HUES48 (cell line): ENCODE data around the gene ZSCAN22.

Experiments
- H3K27ac ChIP-seq: one replicate; pipeline ENCODE4 v1.7.0; 2013; ENCODE audit warnings: low read depth, low read length, inconsistent platforms
- H3K27me3 ChIP-seq: 2 replicates; pipeline ENCODE4 v1.6.1; 2013; ENCODE audit warnings: mild to moderate bottlenecking, low read length; ENCODE audit not compliant: control insufficient read depth, insufficient read depth
- H3K36me3 ChIP-seq: 2 replicates; pipeline ENCODE4 v1.6.1; 2013; ENCODE audit warnings: low read length; ENCODE audit not compliant: control insufficient read depth, insufficient read depth
- H3K4me1 ChIP-seq: 2 replicates; pipeline ENCODE4 v1.6.1; 2013; ENCODE audit warnings: mild to moderate bottlenecking, low read length; ENCODE audit not compliant: control insufficient read depth, insufficient read depth
- H3K4me3 ChIP-seq: 2 replicates; pipeline ENCODE4 v1.5.1; 2013; ENCODE audit warnings: mild to moderate bottlenecking, low read depth, low read length
- H3K9ac ChIP-seq: 2 replicates; pipeline ENCODE4 v1.6.1; 2013; ENCODE audit warnings: mild to moderate bottlenecking, low read depth, low read length, moderate library complexity
- H3K9me3 ChIP-seq: 2 replicates; pipeline ENCODE4 v1.6.1; 2013; ENCODE audit warnings: low read length; ENCODE audit not compliant: control insufficient read depth, insufficient read depth

ZSCAN22 gene

GRCh38 chr19:58380662-58381459, 54.1 kb downstream of the ZSCAN22 start, which contains the start of gene ZNF837:
TSS of gene ZNF837 (minus strand) at chr19:58381030. CDS start at chr19:58369332, 11,698 bp downstream.
- Histone ChIP-seq H3K4me1 (peaks cover 6% of the 10 kb centered on the region), H3K27me3 (no peaks in the 10 kb centered on the region), H3K9me3 (no peaks in the 10 kb centered on the region), H3K36me3 (no peaks in the 10 kb centered on the region), H3K9ac (peak within 1 kb of the TSS; percentile 74), H3K27ac (peak within 1 kb of the TSS; percentile 93), H3K4me3 (peak within 1 kb of the TSS; percentile 80)

GRCh38 chr19:58381460-58382212, 54.8 kb downstream of the ZSCAN22 start:
- H3K27me3 ChIP-seq: no peaks in the 10 kb centered on the region
- H3K4me3 ChIP-seq: peak overlapping the region; percentile 80
- H3K27ac ChIP-seq: no peak overlapping the region
- H3K4me1 ChIP-seq: peaks cover 8% of the 10 kb centered on the region
- no peaks in the 10 kb centered on the region for H3K36me3 ChIP-seq
- no peak overlapping the region; the same call in 1 of the 2 replicates for H3K9ac ChIP-seq
- H3K9me3 ChIP-seq: no peaks in the 10 kb centered on the region

- no peak overlapping the region for H3K4me3 ChIP-seq
- H3K9me3 ChIP-seq: no peaks in the 10 kb centered on the region
- H3K27ac ChIP-seq: no peak overlapping the region
- no peak overlapping the region for H3K9ac ChIP-seq
- H3K27me3 ChIP-seq: no peaks in the 10 kb centered on the region
- peaks cover 3% of the 10 kb centered on the region for H3K36me3 ChIP-seq
- peaks cover 8% of the 10 kb centered on the region for H3K4me1 ChIP-seq
Observed at GRCh38 chr19:58382997-58383603, 56.3 kb downstream of the ZSCAN22 start.

GRCh38 chr19:58385313-58385890, 58.6 kb downstream of the ZSCAN22 start:
- Histone ChIP-seq H3K9me3 (no peaks in the 10 kb centered on the region), H3K4me1 (peaks cover 8% of the 10 kb centered on the region), H3K4me3 (peak overlapping the region; percentile 75), H3K27me3 (no peaks in the 10 kb centered on the region), H3K27ac (peak overlapping the region; percentile 100), H3K9ac (peak overlapping the region; percentile 97), H3K36me3 (peaks cover 23% of the 10 kb centered on the region)

GRCh38 chr19:58385891-58386575, 59.2 kb downstream of the ZSCAN22 start:
- H3K9ac ChIP-seq: peak overlapping the region; percentile 97
- peak overlapping the region; percentile 75 for H3K4me3 ChIP-seq
- H3K4me1 ChIP-seq: peaks cover 8% of the 10 kb centered on the region
- H3K27me3 ChIP-seq: no peaks in the 10 kb centered on the region
- H3K9me3 ChIP-seq: no peaks in the 10 kb centered on the region
- H3K27ac ChIP-seq: peak overlapping the region; percentile 100
- peaks cover 29% of the 10 kb centered on the region for H3K36me3 ChIP-seq

- Histone ChIP-seq H3K9ac (peak within 1 kb of the TSS; percentile 97), H3K27me3 (no peaks in the 10 kb centered on the region), H3K4me1 (peaks cover 8% of the 10 kb centered on the region)
Observed at GRCh38 chr19:58386576-58387337, 60.0 kb downstream of the ZSCAN22 start, which contains the start of gene RPS5. TSS of gene RPS5 (plus strand) at chr19:58387269. CDS start at chr19:58388138, 869 bp downstream.

GRCh38 chr19:58387338-58388174, 60.8 kb downstream of the ZSCAN22 start:
- Histone ChIP-seq H3K9ac (peak overlapping the region; percentile 78), H3K27me3 (no peaks in the 10 kb centered on the region), H3K27ac (peak overlapping the region; percentile 100), H3K4me3 (peak overlapping the region; percentile 75), H3K4me1 (peaks cover 8% of the 10 kb centered on the region), H3K36me3 (peaks cover 44% of the 10 kb centered on the region), H3K9me3 (no peaks in the 10 kb centered on the region)

More at GRCh38 chr19:58386576-58387337, 60.0 kb downstream of the ZSCAN22 start, which contains the start of gene RPS5:
- Histone ChIP-seq H3K36me3 (peaks cover 36% of the 10 kb centered on the region), H3K27ac (peak within 1 kb of the TSS; percentile 100), H3K9me3 (no peaks in the 10 kb centered on the region), H3K4me3 (peak within 1 kb of the TSS; percentile 75)

GRCh38 chr19:58388175-58388526, 61.4 kb downstream of the ZSCAN22 start:
- H3K9ac ChIP-seq: no peak overlapping the region
- H3K4me1 ChIP-seq: peaks cover 8% of the 10 kb centered on the region
- H3K9me3 ChIP-seq: no peaks in the 10 kb centered on the region
- H3K4me3 ChIP-seq: peak overlapping the region; percentile 75
- H3K27ac ChIP-seq: no peak overlapping the region
- peaks cover 50% of the 10 kb centered on the region for H3K36me3 ChIP-seq
- no peaks in the 10 kb centered on the region for H3K27me3 ChIP-seq
